ENCODE data around the gene TAF5.

DNA sequence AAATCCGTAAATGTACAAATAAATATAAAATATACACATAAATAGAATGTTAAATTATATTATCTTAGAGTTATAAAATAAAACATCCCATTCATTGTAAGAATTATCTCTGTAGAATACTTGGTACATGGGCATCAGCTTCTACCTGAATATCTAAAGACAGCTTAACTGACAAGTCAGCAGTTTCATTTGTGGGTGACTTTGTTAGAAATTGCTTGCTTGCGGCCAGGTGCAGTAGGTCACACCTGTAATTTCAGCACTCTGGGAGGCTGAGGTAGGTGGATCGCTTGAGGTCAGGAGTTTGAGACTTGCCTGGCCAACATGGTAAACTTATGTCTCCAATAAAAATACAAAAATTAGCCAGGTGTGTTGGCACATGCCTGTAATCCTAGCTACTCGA, 31.4 kb upstream of the TAF5 start:
- TF ChIP-seq CTCF (IDR thresholded peaks at IDR 0.05): no peak
- TF ChIP-seq EZH2 (IDR thresholded peaks at IDR 0.05; ENCODE audit: borderline replicate concordance, insufficient read depth, low read depth, low read length, poor library complexity, severe bottlenecking): no peak
